GM18520 (cell line): ENCODE results near the gene GGT5.

Experiments used
- ATAC-seq: cut with Tn5 transposase; IDR thresholded peaks from one replicate; pipeline ENCODE4 v1.9.1; 2021; ENCODE audit not compliant: unreplicated experiment

Gene GGT5

GRCh38 chr22:24171822-24172221 is 73.1 kb downstream of the GGT5 start:
- no peak for ATAC-seq

GRCh38 chr22:24170632-24171031 is 74.2 kb downstream of the GGT5 start:
- no peak for ATAC-seq

DNA sequence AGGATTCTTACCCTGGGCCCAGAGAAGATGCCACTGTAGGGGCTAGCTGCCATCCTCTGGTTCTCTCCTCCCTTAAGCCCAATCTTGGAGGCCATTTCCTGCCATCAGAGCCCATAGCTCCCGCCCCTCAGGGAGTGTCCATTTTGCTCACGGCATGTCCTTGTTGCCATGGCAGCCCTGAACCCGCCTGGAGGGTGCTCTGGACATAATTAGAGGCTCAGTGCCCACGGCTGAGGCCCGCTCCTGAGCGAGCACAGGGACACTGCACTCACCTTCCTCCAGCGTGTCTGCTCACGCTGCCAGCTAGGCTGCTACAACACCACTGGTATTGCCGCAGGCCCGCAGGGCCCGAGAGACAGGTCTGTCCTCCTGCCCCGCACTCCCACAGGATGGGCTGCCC is 74.7 kb downstream of the GGT5 start:
- ATAC-seq = no peak
